Left renal cortex interstitium (tissue), 4 donors: ENCODE data around the gene MYL5. TPM values are rescaled to one million over a fixed set of nuclear protein-coding genes. Genes with fewer than 3 reads are reported as not detected.
"Not testable (repeated sequence)": the region's sequence is repeated elsewhere in the genome, so short reads cannot be mapped to it uniquely, and the experiment has no call there.

Source experiments
- DNase-seq, 4 donors: peaks; one replicate each; pipeline ENCODE4 v3.0.0-alpha.2; 2013; ENCODE audit warnings: low read depth in 4 of 4, low spot score in 2 of 4, missing footprints in 1 of 4
- polyA plus RNA-seq, 4 donors: library from polyadenylated mRNA; unstranded; fragments of 120-200 nt; gene quantifications; one replicate each; pipeline ENCODE4 v1.2.1, GENCODE V29; 2013; ENCODE audit not compliant: insufficient read length in 4 of 4

MYL5 gene
- polyA plus RNA-seq, 4 donors, result 16.3 to 23.6 (median 18.8) TPM

DNA sequence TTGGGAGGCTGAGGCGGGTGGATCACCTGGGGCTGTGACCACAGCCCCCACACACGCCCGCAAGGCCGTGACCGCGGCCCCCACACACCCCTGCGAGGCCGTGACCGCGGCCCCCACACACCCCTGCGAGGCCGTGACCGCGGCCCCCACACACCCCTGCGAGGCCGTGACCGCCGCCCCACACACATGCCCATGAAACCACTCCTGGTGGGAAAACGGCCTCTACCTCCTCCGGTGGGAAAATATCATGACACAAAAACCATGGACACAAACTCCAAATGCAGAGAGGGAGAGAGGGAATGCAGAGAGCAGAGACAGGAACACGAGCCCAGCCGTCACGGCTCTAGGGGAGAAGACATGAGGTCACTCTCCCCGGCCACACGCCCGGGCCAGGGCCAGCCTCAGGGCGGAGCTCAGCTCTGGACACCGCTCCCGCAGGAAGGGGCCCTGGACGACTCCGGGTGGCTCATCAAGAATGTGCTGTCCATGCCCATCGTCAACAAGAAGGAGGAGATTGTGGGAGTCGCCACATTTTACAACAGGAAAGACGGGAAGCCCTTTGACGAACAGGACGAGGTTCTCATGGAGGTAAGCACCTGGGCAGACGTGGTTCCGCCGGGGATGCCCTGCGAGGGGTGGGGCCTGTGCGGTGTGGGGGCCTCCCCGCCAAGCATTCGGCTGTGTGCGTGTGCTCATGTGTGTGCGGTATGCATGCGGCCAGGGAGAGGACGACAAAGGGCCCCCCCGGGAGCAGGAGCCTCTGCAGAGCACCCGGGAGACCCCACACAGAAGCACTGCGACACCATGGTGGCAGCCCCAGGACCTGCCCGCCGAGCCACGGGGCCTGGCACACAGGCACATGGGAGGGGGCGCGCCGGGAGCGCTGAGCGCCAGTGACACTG, 17.7 kb upstream of the MYL5 start:
- DNase-seq, result no peak

DNA sequence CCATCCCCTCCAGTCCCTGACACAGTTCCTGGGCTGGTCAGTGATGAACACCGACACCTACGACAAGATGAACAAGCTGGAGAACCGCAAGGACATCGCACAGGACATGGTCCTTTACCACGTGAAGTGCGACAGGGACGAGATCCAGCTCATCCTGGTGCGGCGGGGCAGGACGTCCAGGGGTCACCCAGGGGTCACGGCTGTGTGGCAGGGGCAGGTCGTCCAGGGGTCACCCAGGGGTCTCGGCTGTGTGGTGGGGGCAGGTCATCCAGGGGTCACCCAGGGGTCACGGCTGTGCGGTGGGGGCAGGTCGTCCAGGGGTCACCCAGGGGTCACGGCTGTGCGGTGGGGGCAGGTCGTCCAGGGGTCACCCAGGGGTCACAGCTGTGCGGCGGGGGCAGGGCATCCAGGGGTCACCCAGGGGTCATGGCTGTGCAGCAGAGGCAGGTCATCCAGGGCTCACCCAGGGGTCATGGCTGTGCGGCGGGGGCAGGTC, 17.0 kb upstream of the MYL5 start:
- no peak for DNase-seq

GRCh38 chr4:657834-658667, 16.3 kb upstream of the MYL5 start:
- no peak for DNase-seq

DNA sequence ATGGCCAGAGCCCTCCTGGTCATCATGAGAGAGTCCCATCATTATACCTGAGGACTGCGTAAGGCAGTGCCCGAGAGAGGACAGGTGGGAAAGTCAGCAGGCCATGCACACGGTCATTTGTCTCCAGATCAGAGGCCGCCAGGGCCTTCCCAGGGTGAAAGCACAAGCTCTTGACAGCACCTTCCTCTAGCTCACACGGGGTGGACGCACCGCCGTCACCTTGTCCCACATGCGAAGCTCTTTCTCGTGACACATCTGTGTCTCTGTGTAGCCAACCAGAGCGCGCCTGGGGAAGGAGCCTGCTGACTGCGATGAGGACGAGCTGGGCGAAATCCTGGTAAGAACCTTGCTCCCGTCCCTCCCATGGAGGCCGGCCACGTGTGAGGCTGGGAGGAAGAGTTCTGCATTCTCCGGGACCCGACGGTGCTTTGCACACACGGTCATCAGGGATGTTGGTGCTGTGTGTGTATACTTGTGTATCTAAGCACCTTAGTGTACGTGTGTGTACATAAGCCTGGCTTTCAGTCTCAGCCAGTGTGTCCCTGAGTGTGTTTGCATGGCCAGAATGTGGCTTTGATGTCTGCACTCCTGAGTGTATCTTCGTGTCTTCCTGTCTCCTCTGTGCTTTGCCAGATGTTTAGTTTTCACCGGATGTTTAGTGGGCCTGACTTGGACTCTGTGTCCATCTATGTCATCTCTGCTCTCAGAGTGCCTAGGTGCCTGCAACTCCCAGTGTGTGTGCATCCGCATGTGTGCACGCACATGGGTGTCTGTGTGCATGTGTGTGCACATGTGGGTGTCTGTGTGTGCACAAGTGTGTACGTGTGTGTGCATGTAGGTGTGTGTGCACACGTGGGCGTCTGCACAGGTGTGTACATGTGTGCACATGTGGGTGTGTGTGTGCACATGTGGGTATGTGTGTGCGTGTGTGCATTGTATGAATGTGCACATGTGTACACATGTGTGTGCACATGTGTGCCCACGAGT, 15.4 kb upstream of the MYL5 start:
- DNase-seq, result no peak

GRCh38 chr4:659851-660250, 14.5 kb upstream of the MYL5 start:
- no peak for DNase-seq

DNA sequence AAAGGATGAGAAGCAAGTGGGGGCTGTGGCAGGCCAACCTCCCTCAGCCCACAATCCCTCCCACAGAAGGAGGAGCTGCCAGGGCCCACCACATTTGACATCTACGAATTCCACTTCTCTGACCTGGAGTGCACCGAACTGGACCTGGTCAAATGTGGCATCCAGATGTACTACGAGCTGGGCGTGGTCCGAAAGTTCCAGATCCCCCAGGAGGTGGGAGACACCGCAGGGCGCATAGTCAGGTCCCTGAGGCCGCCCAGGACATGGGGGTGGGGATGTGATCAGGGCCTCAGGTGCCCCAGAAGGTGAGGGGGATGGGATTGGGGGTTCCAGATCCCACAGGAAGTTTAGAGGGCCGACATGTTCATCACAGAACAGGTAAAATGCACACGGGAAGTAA, 13.9 kb upstream of the MYL5 start:
- DNase-seq, result no peak

DNA sequence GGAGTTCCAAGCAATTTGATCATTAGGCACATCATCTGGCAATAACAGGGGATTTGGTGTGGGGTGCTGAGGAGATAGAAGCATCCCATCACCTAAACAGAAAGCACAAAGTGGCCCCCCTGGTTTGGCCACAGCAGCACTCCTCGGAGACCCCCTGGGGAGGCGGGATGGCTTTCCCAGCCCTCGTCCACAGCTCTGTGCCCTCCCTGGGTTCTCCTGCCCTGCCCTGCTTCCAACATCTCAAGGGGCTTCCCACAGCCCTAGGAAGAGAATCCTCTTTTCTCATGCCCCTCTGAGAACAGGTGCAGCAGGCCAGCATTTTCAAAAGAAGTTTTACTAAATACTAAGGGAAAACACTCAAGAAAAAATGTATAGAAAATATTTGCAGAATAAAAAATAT, 13.1 kb upstream of the MYL5 start:
- no peak for DNase-seq

- no peak for DNase-seq
These were observed 12.2 kb upstream of the MYL5 start for GRCh38 chr4:661881-662761.

DNA sequence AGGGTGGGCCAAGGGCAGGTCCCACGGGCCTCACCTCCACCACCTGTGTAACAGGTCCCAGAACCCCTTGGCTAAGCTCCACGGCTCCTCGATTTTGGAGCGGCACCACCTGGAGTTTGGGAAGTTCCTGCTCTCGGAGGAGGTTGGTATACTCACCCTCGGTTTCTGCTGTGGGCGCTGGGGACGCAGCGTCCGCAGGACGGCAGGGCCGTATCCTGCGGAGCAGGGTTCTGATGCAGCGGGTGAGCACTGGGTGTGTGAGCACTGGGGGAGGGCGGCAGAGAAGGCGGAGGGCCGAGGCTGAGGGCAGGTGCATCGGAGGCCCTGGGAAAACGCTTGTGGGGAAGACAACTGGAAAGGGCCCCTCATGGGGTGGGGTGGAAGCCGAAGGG, 11.3 kb upstream of the MYL5 start:
- DNase-seq, result no peak

- no peak for DNase-seq
These were observed 10.6 kb upstream of the MYL5 start for GRCh38 chr4:663438-664428.

DNA sequence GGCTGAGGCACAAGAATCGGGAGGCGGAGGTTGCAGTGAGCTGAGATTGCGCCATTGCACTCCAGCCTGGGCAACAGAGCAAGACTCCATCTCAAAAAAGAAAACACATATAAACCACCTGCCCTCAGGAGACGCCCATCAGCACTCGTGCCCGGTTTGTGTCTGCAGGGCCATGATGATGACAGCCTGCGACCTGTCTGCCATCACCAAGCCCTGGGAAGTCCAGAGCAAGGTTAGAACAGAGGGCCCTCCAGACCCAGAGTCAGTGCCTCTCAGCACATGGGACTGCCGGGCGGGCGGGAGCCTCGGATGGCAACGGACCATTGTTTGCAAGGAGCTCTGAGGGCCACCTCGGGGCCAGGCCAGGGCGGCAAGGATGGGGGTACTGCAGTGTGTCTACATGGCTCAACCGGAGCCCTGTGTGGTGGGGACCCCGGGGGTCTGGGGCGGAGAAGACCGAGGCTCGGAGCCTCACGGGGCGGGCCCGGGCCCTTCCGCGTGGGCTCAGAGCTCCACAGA, 9.6 kb upstream of the MYL5 start:
- DNase-seq, result no peak

DNA sequence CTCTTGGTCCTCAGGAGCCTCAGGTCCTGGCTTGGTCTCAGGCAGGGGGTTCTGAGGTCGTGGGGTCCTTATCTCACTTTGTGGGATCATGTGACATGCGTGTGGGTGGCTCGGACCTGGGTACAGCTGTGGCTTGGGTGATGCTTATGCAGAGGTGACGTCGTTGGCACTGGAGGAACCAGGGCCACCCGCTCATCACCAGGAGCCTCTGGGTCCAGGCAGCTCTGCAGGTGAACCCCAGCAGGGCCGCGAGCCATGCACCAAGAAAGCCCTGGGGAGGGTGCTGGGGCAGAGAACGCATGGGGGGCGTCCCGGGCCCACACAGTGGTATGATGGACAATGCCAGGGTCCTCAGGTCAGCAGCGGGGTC, 9.0 kb upstream of the MYL5 start:
- no peak for DNase-seq

GRCh38 chr4:665751-666435, 8.4 kb upstream of the MYL5 start:
- DNase-seq, result no peak

DNA sequence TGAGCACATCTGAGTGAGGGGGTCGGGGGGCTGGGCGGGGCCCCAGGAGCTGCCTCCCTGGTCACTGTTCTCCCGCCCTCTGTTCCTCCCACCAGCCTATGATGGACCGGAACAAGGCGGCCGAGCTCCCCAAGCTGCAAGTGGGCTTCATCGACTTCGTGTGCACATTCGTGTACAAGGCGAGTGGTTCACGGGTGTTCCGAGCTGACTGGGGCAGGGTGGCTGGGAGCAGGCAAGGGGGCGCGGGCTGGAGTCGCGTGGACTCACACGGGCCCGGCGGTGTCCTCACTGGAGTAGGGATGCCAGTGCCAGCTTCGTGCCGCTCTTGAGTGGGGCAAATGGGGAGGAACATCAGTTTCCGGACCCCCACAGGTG, 7.9 kb upstream of the MYL5 start:
- DNase-seq, result no peak

- no peak for DNase-seq
These were observed 7.4 kb upstream of the MYL5 start for GRCh38 chr4:666822-667544.

DNA sequence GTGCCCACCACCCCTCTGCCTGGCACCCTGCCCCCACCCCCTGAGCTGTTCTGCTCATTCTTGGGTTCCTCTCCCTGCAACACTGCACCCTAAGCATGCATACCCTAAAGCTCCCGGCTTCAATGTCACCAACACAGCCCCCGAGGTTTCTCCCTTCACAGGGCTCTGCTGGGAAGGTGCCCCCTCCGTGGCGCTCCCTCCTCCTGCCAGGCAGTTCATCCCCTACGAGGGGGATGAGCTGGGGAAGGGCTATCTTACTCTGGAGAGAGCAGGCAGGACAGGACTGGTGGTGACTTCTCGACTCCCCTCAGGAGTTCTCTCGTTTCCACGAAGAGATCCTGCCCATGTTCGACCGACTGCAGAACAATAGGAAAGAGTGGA, 6.8 kb upstream of the MYL5 start:
- no peak for DNase-seq

DNA sequence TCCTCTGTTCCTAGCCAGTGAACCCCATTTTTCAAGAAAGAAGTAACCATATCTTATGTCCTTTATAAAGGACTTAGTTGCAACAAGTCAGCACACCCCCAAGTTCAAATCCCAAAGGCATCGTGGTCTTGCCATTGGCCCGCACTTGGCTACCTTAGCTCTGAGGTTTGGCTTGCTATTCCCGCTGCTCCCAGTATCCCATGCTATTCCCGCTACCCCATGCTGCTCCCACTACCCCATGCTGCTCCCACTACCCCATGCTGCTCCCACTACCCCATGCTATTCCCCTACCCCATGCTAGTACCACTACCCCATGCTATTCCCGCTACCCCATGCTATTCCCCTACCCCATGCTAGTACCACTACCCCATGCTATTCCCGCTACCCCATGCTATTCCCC, 6.1 kb upstream of the MYL5 start:
- DNase-seq, result not testable (repeated sequence)
